Uterus (tissue), 2 donors: Measurements from ENCODE around the gene NAA38.

Source experiments
- CTCF ChIP-seq, 4 experiments: fragments of 200-600 bp in 2 of 4; fragments of 450-650 bp in 2 of 4; sonication (generic) in 2 of 4; IDR thresholded peaks; one replicate each; pipeline ENCODE4 v1.5.1; 2016 to 2019; ENCODE audit warnings: antibody characterized with exemption in 4 of 4, mild to moderate bottlenecking in 2 of 4, moderate library complexity in 1 of 4
- POLR2A ChIP-seq, 2 donors: fragments of 450-650 bp; IDR thresholded peaks; one replicate each; pipeline ENCODE4 v1.6.1; 2016; ENCODE audit warnings: antibody characterized with exemption in 2 of 2, mild to moderate bottlenecking in 1 of 2, moderate library complexity in 1 of 2

- TF ChIP-seq CTCF (IDR thresholded peaks at IDR 0.05) (no peak), POLR2A (IDR thresholded peaks at IDR 0.05) (no peak)
Measured at GRCh38 chr17:7882068-7882467, 24.7 kb upstream of the NAA38 start.
